Neural progenitor cell (in vitro differentiated cells): ENCODE data around the gene AP2A1.
"Not testable (repeated sequence)": the region's sequence is repeated elsewhere in the genome, so short reads cannot be mapped to it uniquely, and the experiment has no call there.

Experiments used
- CTCF ChIP-seq: fragments of 200-600 bp; sonication (generic); IDR thresholded peaks from 2 replicates; pipeline ENCODE4 v1.5.1; 2017; ENCODE audit warnings: antibody characterized with exemption, mild to moderate bottlenecking
- EZH2 ChIP-seq: fragments of 200-600 bp; sonication (generic); IDR thresholded peaks from 2 replicates; pipeline ENCODE4 v1.6.1; 2017; ENCODE audit warnings: antibody characterized with exemption, mild to moderate bottlenecking, moderate library complexity

GRCh38 chr19:49719420-49719819 lies 47.4 kb upstream of the AP2A1 start:
- not testable (repeated sequence) for TF ChIP-seq EZH2, CTCF
